ENCODE data around the gene ZER1.
"Not testable (repeated sequence)": the region's sequence is repeated elsewhere in the genome, so short reads cannot be mapped to it uniquely, and the experiment has no call there.

Gene ZER1

GRCh38 chr9:128713941-128714573, 57.7 kb downstream of the ZER1 start:
- no peak for DNase-seq

- no peak for DNase-seq
Measured at GRCh38 chr9:128713411-128713780, 58.3 kb downstream of the ZER1 start.

- DNase-seq = no peak
Measured at GRCh38 chr9:128712451-128713410, 59.0 kb downstream of the ZER1 start.

- DNase-seq = no peak
Measured at GRCh38 chr9:128707446-128707845, 64.3 kb downstream of the ZER1 start.

- no peak for DNase-seq
Measured at GRCh38 chr9:128706671-128707381, 64.9 kb downstream of the ZER1 start.

- no peak for DNase-seq
Measured at GRCh38 chr9:128706045-128706444, 65.7 kb downstream of the ZER1 start.

- no peak for DNase-seq
Measured at GRCh38 chr9:128705051-128705965, 66.4 kb downstream of the ZER1 start.

- DNase-seq = no peak
Measured at GRCh38 chr9:128704356-128704670, 67.4 kb downstream of the ZER1 start.

GRCh38 chr9:128703616-128704355, 67.9 kb downstream of the ZER1 start:
- DNase-seq = no peak

- DNase-seq = peak; percentile 69
Measured at GRCh38 chr9:128702949-128703615, 68.6 kb downstream of the ZER1 start.

- peak; percentile 95 for DNase-seq
Measured at GRCh38 chr9:128702445-128702948, 69.2 kb downstream of the ZER1 start, which contains the start of gene PKN3. PKN3 (plus strand) TSS chr9:128702503; CDS start chr9:128702916, 413 bp downstream.

GRCh38 chr9:128701227-128701854, 70.4 kb downstream of the ZER1 start:
- no peak for DNase-seq

- DNase-seq = not testable (repeated sequence)
Measured at GRCh38 chr9:128699096-128699795, 72.5 kb downstream of the ZER1 start.

GRCh38 chr9:128696923-128697707, 74.6 kb downstream of the ZER1 start:
- DNase-seq = no peak

GRCh38 chr9:128694344-128694743, 77.4 kb downstream of the ZER1 start:
- no peak for DNase-seq

- not testable (repeated sequence) for DNase-seq
Measured at GRCh38 chr9:128693738-128694137, 78.0 kb downstream of the ZER1 start.

GRCh38 chr9:128690684-128691034, 81.1 kb downstream of the ZER1 start:
- no peak for DNase-seq

- DNase-seq = peak; percentile 72
Measured at GRCh38 chr9:128689820-128690683, 81.7 kb downstream of the ZER1 start.

Measured in hematopoietic multipotent progenitor cell treated with erythropoietin and hydrocortisone succinate and interleukin-3 and kit ligand, for 6 days (in vitro differentiated cells).